ENCODE measurements around the gene VPS72. TPM values are rescaled to one million over a fixed set of nuclear protein-coding genes. Genes with fewer than 3 reads are reported as not detected.
"Not testable (repeated sequence)": the region's sequence is repeated elsewhere in the genome, so short reads cannot be mapped to it uniquely, and the experiment has no call there.

Gene VPS72
- total and polyA plus RNA-seq, 12 donors: 24.8 to 47.2 (median 38.8) TPM

DNA sequence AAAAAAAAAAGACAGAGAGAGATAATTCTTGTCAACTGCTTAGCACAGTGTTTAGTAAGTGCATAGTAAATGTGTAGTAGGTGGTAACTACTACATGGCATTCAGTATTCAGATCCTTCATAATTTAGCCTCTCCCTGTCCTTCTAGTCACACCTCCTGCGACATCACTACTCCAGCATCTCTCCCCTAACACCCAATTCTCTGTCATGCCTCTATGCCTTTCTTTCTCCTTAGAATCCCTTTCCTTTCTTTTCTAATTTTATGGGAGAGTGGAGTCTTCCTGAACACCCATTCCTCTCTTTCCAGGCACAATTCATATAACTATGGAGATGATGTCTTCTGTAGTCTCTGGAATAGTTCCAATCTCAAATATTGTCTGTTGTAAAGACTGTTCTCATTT is 3.9 kb upstream of the VPS72 start:
- peaks cover 0 to 29% (median 16%) of the 10 kb centered on the region in 9 donors for H3K4me1 ChIP-seq
- WGBS, 2 donors: 68 to 78% methylated on average over 1 of the region's 1 CpG
- no peak overlapping the region for H3K4me3 ChIP-seq
- no peaks in the 10 kb centered on the region for H3K36me3 ChIP-seq
- no peak for ATAC-seq
- H3K9me3 ChIP-seq: no peaks in the 10 kb centered on the region
- no peaks in the 10 kb centered on the region for H3K27me3 ChIP-seq
- intact Hi-C loops (cut with DNase I): loop anchor here in 5 of 10 donors (10.0 kb wide), 2 partner anchors 151 to 211 kb away; partner anchors contain the start of gene RFX5 (in 5 of the 5)
- TF ChIP-seq, protein P1, sequence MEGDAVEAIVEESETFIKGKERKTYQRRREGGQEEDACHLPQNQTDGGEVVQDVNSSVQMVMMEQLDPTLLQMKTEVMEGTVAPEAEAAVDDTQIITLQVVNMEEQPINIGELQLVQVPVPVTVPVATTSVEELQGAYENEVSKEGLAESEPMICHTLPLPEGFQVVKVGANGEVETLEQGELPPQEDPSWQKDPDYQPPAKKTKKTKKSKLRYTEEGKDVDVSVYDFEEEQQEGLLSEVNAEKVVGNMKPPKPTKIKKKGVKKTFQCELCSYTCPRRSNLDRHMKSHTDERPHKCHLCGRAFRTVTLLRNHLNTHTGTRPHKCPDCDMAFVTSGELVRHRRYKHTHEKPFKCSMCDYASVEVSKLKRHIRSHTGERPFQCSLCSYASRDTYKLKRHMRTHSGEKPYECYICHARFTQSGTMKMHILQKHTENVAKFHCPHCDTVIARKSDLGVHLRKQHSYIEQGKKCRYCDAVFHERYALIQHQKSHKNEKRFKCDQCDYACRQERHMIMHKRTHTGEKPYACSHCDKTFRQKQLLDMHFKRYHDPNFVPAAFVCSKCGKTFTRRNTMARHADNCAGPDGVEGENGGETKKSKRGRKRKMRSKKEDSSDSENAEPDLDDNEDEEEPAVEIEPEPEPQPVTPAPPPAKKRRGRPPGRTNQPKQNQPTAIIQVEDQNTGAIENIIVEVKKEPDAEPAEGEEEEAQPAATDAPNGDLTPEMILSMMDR (IDR thresholded peaks at IDR 0.05): no peak
- no peak overlapping the region for H3K27ac ChIP-seq
- DNase-seq: no peak

DNA sequence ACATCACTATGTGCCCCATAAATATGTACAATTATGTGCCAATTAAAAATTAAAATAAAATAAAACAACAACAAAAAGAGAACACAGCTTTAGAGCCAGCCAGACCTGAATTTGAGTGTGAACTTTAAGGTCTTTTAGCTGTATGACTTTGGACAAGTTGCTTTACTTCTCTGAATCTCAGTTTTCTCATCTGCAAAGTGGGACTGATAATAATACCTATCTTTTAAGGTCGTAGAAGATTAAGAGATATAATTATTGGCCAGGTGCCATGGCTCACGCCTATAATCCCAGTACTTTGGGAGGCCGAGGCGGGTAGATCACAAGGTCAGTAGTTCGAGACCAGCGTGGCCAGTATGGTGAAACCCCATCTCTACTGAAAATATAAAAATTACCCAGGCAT is 3.3 kb upstream of the VPS72 start:
- intact Hi-C loops (cut with DNase I): loop anchor here in 5 of 10 donors (10.0 kb wide), 2 partner anchors 151 to 211 kb away; partner anchors contain the start of gene RFX5 (in 5 of the 5)
- 63 to 84% methylated on average over 6 of the region's 6 CpGs for WGBS, 2 donors

DNA sequence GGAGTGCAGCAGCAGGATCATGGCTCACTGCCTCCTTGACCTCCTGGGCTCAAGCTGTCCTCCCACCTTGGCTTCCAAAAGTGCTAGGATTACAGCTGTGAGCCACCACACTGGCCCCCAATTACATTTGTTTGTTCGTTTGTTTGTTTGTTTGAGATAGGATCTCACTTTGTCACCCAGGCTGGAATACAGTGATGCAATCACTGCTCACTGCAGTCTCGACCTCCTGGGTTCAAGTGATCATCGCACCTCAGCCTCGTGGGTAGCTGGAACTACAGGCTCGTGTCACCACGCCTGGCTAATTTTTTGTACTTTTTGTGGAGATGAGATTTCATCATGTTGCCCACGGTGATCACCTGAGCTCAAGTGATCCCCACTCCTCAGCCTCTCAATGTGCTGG is 2.0 kb upstream of the VPS72 start:
- Histone ChIP-seq H3K27me3 (no peaks in the 10 kb centered on the region), H3K4me3 (no peak overlapping the region), H3K27ac (no peak overlapping the region), H3K9me3 (no peaks in the 10 kb centered on the region), H3K36me3 (no peaks in the 10 kb centered on the region), H3K4me1 (peaks cover 0 to 39% (median 31%) of the 10 kb centered on the region in 9 donors)
- DNase-seq: no peak
- intact Hi-C loops (cut with DNase I): loop anchor here in 5 of 10 donors (10.0 kb wide), 2 partner anchors 153 to 213 kb away; partner anchors contain the start of gene RFX5 (in 5 of the 5)
- TF ChIP-seq, protein P1 (IDR thresholded peaks at IDR 0.05): no peak
- ATAC-seq: no peak
- WGBS, 2 donors: 79 to 81% methylated on average over 7 of the region's 7 CpGs

More for the DNA sequence above, 3.3 kb upstream of the VPS72 start:
- H3K4me3 ChIP-seq: no peak overlapping the region
- peaks cover 0 to 35% (median 22%) of the 10 kb centered on the region in 9 donors for H3K4me1 ChIP-seq
- no peaks in the 10 kb centered on the region for H3K36me3 ChIP-seq
- no peaks in the 10 kb centered on the region for H3K9me3 ChIP-seq
- H3K27me3 ChIP-seq: no peaks in the 10 kb centered on the region
- no peak for DNase-seq
- TF ChIP-seq, protein P1 (IDR thresholded peaks at IDR 0.05): no peak
- ATAC-seq: no peak
- H3K27ac ChIP-seq: no peak overlapping the region

DNA sequence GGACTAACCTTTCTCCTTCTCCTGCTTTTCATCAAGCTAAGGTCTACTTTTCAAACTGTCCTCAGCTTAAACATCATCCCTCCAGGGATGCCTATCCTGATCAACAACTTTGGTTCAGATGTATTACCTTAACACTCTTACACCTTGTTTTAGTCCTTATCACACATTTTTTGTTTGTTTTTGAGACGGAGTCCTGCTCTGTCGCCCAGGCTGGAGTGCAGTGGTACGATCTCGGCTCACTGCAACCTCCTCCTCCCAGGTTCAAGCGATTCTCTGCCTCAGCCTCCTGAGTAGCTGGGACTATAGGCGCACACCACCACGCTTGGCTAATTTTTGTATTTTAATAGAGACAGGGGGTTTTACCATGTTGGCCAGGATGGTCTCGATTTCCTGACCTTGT is 1.3 kb downstream of the VPS72 start:
- DNase-seq; ATAC-seq; H3K27me3 ChIP-seq; intact Hi-C loops (cut with DNase I); H3K9me3 ChIP-seq: not testable (repeated sequence)
- peak overlapping the region in 3 of 10 donors; percentile 17 to 86 (median 84) for H3K27ac ChIP-seq
- H3K4me1 ChIP-seq: peaks cover 0 to 32% (median 21%) of the 10 kb centered on the region in 9 donors
- WGBS, 2 donors: 76 to 83% methylated on average over 8 of the region's 8 CpGs
- peaks cover 0 to 24% (median 20%) of the 10 kb centered on the region in 9 donors for H3K36me3 ChIP-seq
- H3K4me3 ChIP-seq: peak overlapping the region in 9 of 10 donors; percentile 65 to 92 (median 71)

DNA sequence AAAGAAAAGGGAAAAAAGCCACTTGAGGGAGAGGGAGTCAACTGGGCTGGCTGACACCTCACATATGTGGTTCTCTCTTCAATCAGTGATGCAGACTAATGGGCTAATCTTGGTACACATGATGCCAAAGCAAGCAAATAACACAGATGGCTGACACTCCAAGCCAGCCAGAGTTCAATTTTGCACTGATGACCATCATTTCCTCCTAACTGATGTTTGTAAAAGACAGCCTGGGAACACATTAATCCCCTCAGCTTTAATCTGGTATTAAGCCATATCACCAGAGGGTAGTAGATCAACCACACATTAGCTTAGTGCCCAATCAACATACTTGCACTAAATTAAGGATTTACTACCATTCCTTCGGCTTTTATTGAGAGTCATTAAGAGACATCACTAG is 2.8 kb downstream of the VPS72 start:
- WGBS, 2 donors: 93 to 95% methylated on average over 1 of the region's 1 CpG
- H3K4me1 ChIP-seq: peaks cover 0 to 32% (median 21%) of the 10 kb centered on the region in 9 donors
- ATAC-seq: no peak
- intact Hi-C loops (cut with DNase I): no loop called here
- TF ChIP-seq, protein P1 (IDR thresholded peaks at IDR 0.05): no peak
- peaks cover 0 to 39% (median 30%) of the 10 kb centered on the region in 9 donors for H3K36me3 ChIP-seq
- H3K27ac ChIP-seq: no peak overlapping the region
- DNase-seq: no peak
- H3K9me3 ChIP-seq: no peaks in the 10 kb centered on the region
- H3K4me3 ChIP-seq: no peak overlapping the region
- no peaks in the 10 kb centered on the region for H3K27me3 ChIP-seq

All from heart right ventricle (tissue), 16 donors.